ENCODE data around the gene TRAF1.

DNA sequence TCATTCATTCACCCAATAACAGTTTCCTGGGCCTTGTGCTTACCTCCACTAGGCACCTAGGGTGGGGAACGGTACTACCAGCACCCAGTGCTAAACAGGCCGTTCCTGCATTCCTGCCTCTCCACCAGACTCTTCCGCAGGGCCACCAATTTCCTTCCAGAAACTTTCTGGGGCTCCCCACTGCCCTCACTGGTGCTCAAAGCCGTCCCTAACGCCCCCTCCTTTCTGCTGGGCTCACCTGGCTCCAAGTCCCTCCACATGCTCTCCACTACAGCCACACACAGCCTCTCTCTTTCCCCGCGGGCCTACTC is 51.0 kb downstream of the TRAF1 start:
- TF ChIP-seq, protein P1, sequence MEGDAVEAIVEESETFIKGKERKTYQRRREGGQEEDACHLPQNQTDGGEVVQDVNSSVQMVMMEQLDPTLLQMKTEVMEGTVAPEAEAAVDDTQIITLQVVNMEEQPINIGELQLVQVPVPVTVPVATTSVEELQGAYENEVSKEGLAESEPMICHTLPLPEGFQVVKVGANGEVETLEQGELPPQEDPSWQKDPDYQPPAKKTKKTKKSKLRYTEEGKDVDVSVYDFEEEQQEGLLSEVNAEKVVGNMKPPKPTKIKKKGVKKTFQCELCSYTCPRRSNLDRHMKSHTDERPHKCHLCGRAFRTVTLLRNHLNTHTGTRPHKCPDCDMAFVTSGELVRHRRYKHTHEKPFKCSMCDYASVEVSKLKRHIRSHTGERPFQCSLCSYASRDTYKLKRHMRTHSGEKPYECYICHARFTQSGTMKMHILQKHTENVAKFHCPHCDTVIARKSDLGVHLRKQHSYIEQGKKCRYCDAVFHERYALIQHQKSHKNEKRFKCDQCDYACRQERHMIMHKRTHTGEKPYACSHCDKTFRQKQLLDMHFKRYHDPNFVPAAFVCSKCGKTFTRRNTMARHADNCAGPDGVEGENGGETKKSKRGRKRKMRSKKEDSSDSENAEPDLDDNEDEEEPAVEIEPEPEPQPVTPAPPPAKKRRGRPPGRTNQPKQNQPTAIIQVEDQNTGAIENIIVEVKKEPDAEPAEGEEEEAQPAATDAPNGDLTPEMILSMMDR (IDR thresholded peaks at IDR 0.05) = no peak
- no peak for TF ChIP-seq POLR2A (IDR thresholded peaks at IDR 0.05)

Measured in testis (tissue), 2 donors.